K562 (cell line): ENCODE results near the gene GART. TPM values are rescaled to one million over a fixed set of nuclear protein-coding genes. Genes with fewer than 3 reads are reported as not detected.

Experiments used
- AFF1 ChIP-seq, 2 experiments: fragments of 450-650 bp; IDR thresholded peaks; 2 replicates each; pipeline ENCODE4 v1.6.1; 2018; ENCODE audit warnings: mild to moderate bottlenecking in 2 of 2, low read depth in 1 of 2; ENCODE audit not compliant: partially characterized antibody in 2 of 2
- BRD9 ChIP-seq: fragments of 450-650 bp; IDR thresholded peaks from 2 replicates; pipeline ENCODE4 v1.6.1; 2018; ENCODE audit warnings: low read depth; ENCODE audit not compliant: partially characterized antibody
- CBFA2T3 ChIP-seq: fragments of 450-650 bp; IDR thresholded peaks from 2 replicates; pipeline ENCODE4 v1.6.1; 2017
- EHMT2 ChIP-seq: fragments of 450-650 bp; IDR thresholded peaks from 2 replicates; pipeline ENCODE4 v1.6.1; 2018; ENCODE audit warnings: antibody characterized with exemption
- ETV5 ChIP-seq: sonication (generic); formaldehyde crosslinking; IDR thresholded peaks from 2 replicates; pipeline ENCODE4 v1.4.0; 2020; ENCODE audit warnings: low read depth, mild to moderate bottlenecking, missing genetic modification reagents
- HDAC3 ChIP-seq: fragments of 450-650 bp; IDR thresholded peaks from 2 replicates; pipeline ENCODE4 v1.6.1; 2018; ENCODE audit warnings: borderline replicate concordance, mild to moderate bottlenecking, moderate library complexity; ENCODE audit not compliant: partially characterized antibody
- KAT8 ChIP-seq: fragments of 450-650 bp; IDR thresholded peaks from 2 replicates; pipeline ENCODE4 v1.6.1; 2016; ENCODE audit warnings: low read depth, mild to moderate bottlenecking
- MBD2 ChIP-seq: sonication (generic); IDR thresholded peaks from 2 replicates; pipeline ENCODE4 v1.6.1; 2016; ENCODE audit warnings: low read depth, borderline replicate concordance
- MLLT1 ChIP-seq, 2 experiments: fragments of 450-650 bp; IDR thresholded peaks; 2 replicates each; pipeline ENCODE4 v1.6.1; 2016
- MTA3 ChIP-seq: fragments of 450-650 bp; formaldehyde crosslinking; IDR thresholded peaks from 2 replicates; pipeline ENCODE4 v1.6.1; 2017; ENCODE audit warnings: mild to moderate bottlenecking, borderline replicate concordance
- MYBL2 ChIP-seq, 2 experiments: fragments of 450-650 bp in 1 of 2; sonication (generic) in 1 of 2; formaldehyde crosslinking in 1 of 2; IDR thresholded peaks; 2 replicates each; pipeline versions ENCODE4 v1.6.1 to v1.8.1; 2017 to 2022; ENCODE audit warnings: borderline replicate concordance in 1 of 2, inconsistent platforms in 1 of 2, low read depth in 1 of 2, mild to moderate bottlenecking in 1 of 2, missing genetic modification reagents in 1 of 2, moderate library complexity in 1 of 2
- NELFE ChIP-seq: IDR thresholded peaks from 2 replicates; pipeline ENCODE4 v1.6.1; 2011; ENCODE audit warnings: mild to moderate bottlenecking; ENCODE audit not compliant: insufficient read depth, insufficient read length
- PTRF ChIP-seq: fragments of 450-650 bp; IDR thresholded peaks from 2 replicates; pipeline ENCODE4 v1.6.1; 2016; ENCODE audit warnings: mild to moderate bottlenecking, missing genetic modification characterization, missing compliant biosample characterization
- RBM25 ChIP-seq: fragments of 200-400 bp; formaldehyde crosslinking; IDR thresholded peaks from 2 replicates; pipeline ENCODE4 v1.6.1; 2018; ENCODE audit warnings: low read length, low read depth, moderate library complexity; ENCODE audit not compliant: severe bottlenecking
- RFX7 ChIP-seq: fragments of 250-450 bp; sonication (Bioruptor Pico); IDR thresholded peaks from 2 replicates; pipeline ENCODE4 v1.5.1; 2021; ENCODE audit warnings: mild to moderate bottlenecking
- SAP30 ChIP-seq: fragments of 200-600 bp; sonication (generic); IDR thresholded peaks from 2 replicates; pipeline ENCODE4 v1.6.1; 2012; ENCODE audit warnings: borderline replicate concordance, low read depth, mild to moderate bottlenecking, moderate library complexity, low read length, control low read depth, inconsistent platforms; ENCODE audit not compliant: insufficient read depth, poor library complexity, severe bottlenecking
- SPI1 ChIP-seq: IDR thresholded peaks from 2 replicates; pipeline ENCODE4 v1.6.1; 2011; ENCODE audit warnings: low read depth, low read length, control low read depth, borderline replicate concordance
- THRB ChIP-seq: fragments of 450-650 bp; formaldehyde crosslinking; conservative IDR thresholded peaks from 2 replicates; pipeline ENCODE4 v1.4.0; 2022; ENCODE audit warnings: mild to moderate bottlenecking, missing genetic modification characterization
- XRCC3 ChIP-seq: fragments of 450-650 bp; IDR thresholded peaks from 2 replicates; pipeline ENCODE4 v1.6.1; 2017; ENCODE audit warnings: mild to moderate bottlenecking, moderate library complexity
- ZNF197 ChIP-seq: fragments of 200-800 bp; sonication (Bioruptor generic); IDR thresholded peaks from 2 replicates; pipeline ENCODE4 v1.6.1; 2016; ENCODE audit warnings: low read depth, missing genetic modification characterization, missing compliant biosample characterization
- ZNF282 ChIP-seq: sonication (generic); formaldehyde crosslinking; IDR thresholded peaks from 2 replicates; pipeline ENCODE4 v1.8.1; 2023; ENCODE audit warnings: missing genetic modification reagents
- ZNF354B ChIP-seq: fragments of 250-450 bp; sonication (Bioruptor Pico); IDR thresholded peaks from 2 replicates; pipeline ENCODE4 v1.4.0; 2020
- polyA plus RNA-seq, 8 experiments: library from polyadenylated mRNA; depleted of rRNA in 4 of 8; stranded (reverse) in 5 of 8; unstranded in 3 of 8; fragments of >200 nt; fragmentation: Nextera tagmentation in 2 of 8; fragmentation: Illumina TruSeq in 1 of 8; extraction: Ambion mirVana in 2 of 8; extraction: Trizol in 1 of 8; gene quantifications; 2 replicates each; pipeline versions ENCODE4 v1.2.1 to v1.2.3, GENCODE V29; 2011 to 2014; ENCODE audit warnings: inconsistent platforms in 1 of 8, missing spikeins in 1 of 8
- total RNA-seq, 7 experiments: library from RNA; depleted of rRNA in 6 of 7; stranded (reverse); fragments of >200 nt in 6 of 7; fragmentation: Illumina TruSeq in 2 of 7; extraction: Trizol in 2 of 7; gene quantifications; 2 replicates each; pipeline versions ENCODE4 v1.2.1 to v1.2.3, GENCODE V29; 2011 to 2021; ENCODE audit warnings: low replicate concordance in 1 of 7

The GART gene
- total and polyA plus RNA-seq, 9 of the 15 experiments (the other 6 are each of a cell fraction or from before 2014, with no cell fraction given), result 141 to 429 (median 349) TPM

- no peak for TF ChIP-seq NELFE
- no peak for TF ChIP-seq PTRF (tag)
- TF ChIP-seq RFX7, result no peak
- TF ChIP-seq ZNF354B (CRISPR knock-in tag), result no peak; the same call in 1 of the 2 replicates
- TF ChIP-seq SAP30, result peak; percentile 92
- 0 out of 2 replicates have a peak, but pooled peaks have one; percentile 52 for TF ChIP-seq ZNF197 (CRISPR knock-in tag)
- 0 out of 2 replicates have a peak, but pooled peaks have one; percentile 57 for TF ChIP-seq THRB (CRISPR knock-in tag)
- no peak for TF ChIP-seq XRCC3
- no peak for TF ChIP-seq SPI1
- peak; percentile 80; the same call in 1 of the 2 replicates for TF ChIP-seq MTA3
- no peak for TF ChIP-seq ZNF282 (CRISPR knock-in tag)
- TF ChIP-seq CBFA2T3, result 0 out of 2 replicates have a peak, but pooled peaks have one; percentile 33
- TF ChIP-seq MLLT1 (IDR thresholded peaks at IDR 0.05), result no peak
- TF ChIP-seq MBD2, result peak; percentile 96
- TF ChIP-seq RBM25, result no peak
- peak; percentile 25 for TF ChIP-seq BRD9
- no peak for TF ChIP-seq HDAC3
- no peak for TF ChIP-seq EHMT2
- TF ChIP-seq MYBL2 (IDR thresholded peaks at IDR 0.05; ENCODE audit: low read depth), result no peak
- no peak for TF ChIP-seq MYBL2 (CRISPR knock-in tag; IDR thresholded peaks at IDR 0.05; ENCODE audit: borderline replicate concordance)
- no peak; the same call in 1 of the 2 replicates for TF ChIP-seq ETV5 (CRISPR knock-in tag)
- peak; percentile 74 to 89 for TF ChIP-seq AFF1 (IDR thresholded peaks at IDR 0.05; ENCODE audit: low read depth in 1 of 2, partially characterized antibody in 2 of 2)
- TF ChIP-seq KAT8, result no peak
Measured at GRCh38 chr21:33491373-33492102, 50.4 kb downstream of the GART start, which contains the start of gene DNAJC28 (continued).
